Stimulated activated CD8-positive, alpha-beta memory T cell treated with anti-CD3 and anti-CD28 coated beads, Interleukin-12 subunit alpha, Interleukin-12 subunit beta, amount 100 ng/mL, for 24 hours (primary cell): ENCODE data around the gene APBB3.

Experiments used
- DNase-seq: peaks from one replicate; pipeline ENCODE4 v3.0.0-alpha.2; 2020; ENCODE audit errors: extremely low read depth

APBB3 gene

GRCh38 chr5:140575309-140575708, 10.9 kb upstream of the APBB3 start:
- DNase-seq = no peak

- no peak for DNase-seq
Measured at GRCh38 chr5:140574165-140574564, 9.8 kb upstream of the APBB3 start.

GRCh38 chr5:140573683-140574082, 9.3 kb upstream of the APBB3 start:
- DNase-seq = no peak

GRCh38 chr5:140571105-140571504, 6.7 kb upstream of the APBB3 start:
- DNase-seq = no peak

GRCh38 chr5:140570488-140570887, 6.1 kb upstream of the APBB3 start:
- DNase-seq = no peak

GRCh38 chr5:140570058-140570457, 5.7 kb upstream of the APBB3 start:
- no peak for DNase-seq

GRCh38 chr5:140569197-140569596, 4.8 kb upstream of the APBB3 start:
- no peak for DNase-seq

- DNase-seq = no peak
Measured at GRCh38 chr5:140568443-140569063, 4.2 kb upstream of the APBB3 start.

- no peak for DNase-seq
Measured at GRCh38 chr5:140567871-140568270, 3.5 kb upstream of the APBB3 start.

- no peak for DNase-seq
Measured at GRCh38 chr5:140567136-140567818, 2.9 kb upstream of the APBB3 start.

- DNase-seq = no peak
Measured at GRCh38 chr5:140566665-140567064, 2.3 kb upstream of the APBB3 start.

GRCh38 chr5:140565780-140566095, 1.3 kb upstream of the APBB3 start:
- DNase-seq = no peak

GRCh38 chr5:140565024-140565779, 804 bp upstream of the APBB3 start:
- no peak for DNase-seq

- DNase-seq = no peak
Measured at GRCh38 chr5:140563596-140563995, 802 bp downstream of the APBB3 start.

GRCh38 chr5:140561753-140562523, 2.5 kb downstream of the APBB3 start:
- no peak for DNase-seq

- no peak for DNase-seq
Measured at GRCh38 chr5:140560227-140560626, 4.2 kb downstream of the APBB3 start.

- no peak for DNase-seq
Measured at GRCh38 chr5:140558542-140558941, 5.9 kb downstream of the APBB3 start.

GRCh38 chr5:140557965-140558364, 6.4 kb downstream of the APBB3 start:
- DNase-seq = no peak

GRCh38 chr5:140557136-140557805, 7.1 kb downstream of the APBB3 start, which contains the start of gene SRA1:
Gene SRA1, minus strand, starts transcription at chr5:140557473. Its CDS starts 21 bp downstream, at chr5:140557452.
- DNase-seq = peak; percentile 68

GRCh38 chr5:140556438-140556837, 8.0 kb downstream of the APBB3 start:
- DNase-seq = no peak

- DNase-seq = no peak
Measured at GRCh38 chr5:140555747-140556312, 8.6 kb downstream of the APBB3 start.
